Erythroblast (primary cell): Measurements from ENCODE around the gene RNASE8.

Experiments
- DNase-seq, 2 experiments: peaks; one replicate each; lab custom pipeline; 2025; lab: John Stamatoyannopoulos, UW
- GATA1 ChIP-seq: IDR thresholded peaks from 2 replicates; pipeline ENCODE4 v1.6.1; 2011; ENCODE audit warnings: low read depth, mild to moderate bottlenecking, control low read depth, low read length, moderate library complexity
- POLR2A ChIP-seq: IDR thresholded peaks from 2 replicates; pipeline ENCODE4 v1.6.1; 2011; ENCODE audit warnings: mild to moderate bottlenecking, low read length

RNASE8 gene

GRCh38 chr14:21053184-21054122, 4.2 kb upstream of the RNASE8 start:
- TF ChIP-seq GATA1: no peak
- TF ChIP-seq POLR2A: no peak

GRCh38 chr14:21054123-21054767, 3.4 kb upstream of the RNASE8 start:
- no peak for DNase-seq
- no peak for TF ChIP-seq GATA1
- TF ChIP-seq POLR2A: no peak

More at GRCh38 chr14:21053184-21054122, 4.2 kb upstream of the RNASE8 start:
- DNase-seq: no peak

GRCh38 chr14:21054768-21055145, 2.9 kb upstream of the RNASE8 start:
- DNase-seq: no peak
- TF ChIP-seq GATA1: no peak
- no peak for TF ChIP-seq POLR2A

- TF ChIP-seq GATA1 (no peak), POLR2A (no peak)
- no peak for DNase-seq
These were observed 2.0 kb upstream of the RNASE8 start for GRCh38 chr14:21055432-21056117.

GRCh38 chr14:21056520-21057163, 980 bp upstream of the RNASE8 start:
- no peak for DNase-seq
- TF ChIP-seq GATA1: no peak
- no peak for TF ChIP-seq POLR2A

- TF ChIP-seq POLR2A: no peak
- no peak for TF ChIP-seq GATA1
- no peak for DNase-seq
These were observed 1.3 kb downstream of the RNASE8 start for GRCh38 chr14:21058903-21059302.

GRCh38 chr14:21059842-21060613, 2.4 kb downstream of the RNASE8 start:
- no peak for TF ChIP-seq GATA1
- no peak for TF ChIP-seq POLR2A
- DNase-seq: no peak

- TF ChIP-seq POLR2A: no peak
- no peak for TF ChIP-seq GATA1
- DNase-seq: no peak
These were observed 3.2 kb downstream of the RNASE8 start for GRCh38 chr14:21060614-21061346.

GRCh38 chr14:21061347-21061668, 3.7 kb downstream of the RNASE8 start:
- no peak for DNase-seq
- TF ChIP-seq GATA1 (no peak), POLR2A (no peak)

GRCh38 chr14:21063479-21063878, 5.9 kb downstream of the RNASE8 start:
- TF ChIP-seq GATA1 (no peak), POLR2A (no peak)
- DNase-seq: no peak

GRCh38 chr14:21066882-21067502, 9.4 kb downstream of the RNASE8 start:
- no peak for TF ChIP-seq GATA1
- TF ChIP-seq POLR2A: no peak
- DNase-seq: no peak
